ENCODE results near the gene PDGFC. TPM values are rescaled to one million over a fixed set of nuclear protein-coding genes. Genes with fewer than 3 reads are reported as not detected.

PDGFC gene
- total and polyA plus RNA-seq, 2 of the 8 experiments (the other 6 are each of a cell fraction or from before 2014, with no cell fraction given): 0.65 to 2.7 TPM

- TF ChIP-seq PHF8 (conservative IDR thresholded peaks at IDR 0.05; ENCODE audit: low read depth, low read length) (peak; percentile 37), KDM4A (IDR thresholded peaks at IDR 0.05; ENCODE audit: low read depth, low read length, severe bottlenecking) (peak; percentile 83), RAD21 (IDR thresholded peaks at IDR 0.05 in 1 of 2, conservative IDR thresholded peaks at IDR 0.05 in 1 of 2; ENCODE audit: low read depth in 2 of 2, low read length in 2 of 2) (peak; percentile 44 to 52; a peak in 3 of 4 replicates), TCF12 (IDR thresholded peaks at IDR 0.05; ENCODE audit: low read depth, low read length) (no peak), CHD2 (IDR thresholded peaks at IDR 0.05; ENCODE audit: low read length) (no peak), RBBP5 (IDR thresholded peaks at IDR 0.05; ENCODE audit: borderline replicate concordance, low read depth, low read length) (peak; percentile 73; the same call in 1 of the 2 replicates), CTBP2 (IDR thresholded peaks at IDR 0.05; ENCODE audit: borderline replicate concordance, insufficient read depth, insufficient read length, low read length) (peak; percentile 43), NRF1 (IDR thresholded peaks at IDR 0.05; ENCODE audit: low read depth, low read length) (no peak), NANOG (IDR thresholded peaks at IDR 0.05; ENCODE audit: insufficient read depth, low read depth, low read length, poor library complexity, severe bottlenecking) (no peak), YY1 (IDR thresholded peaks at IDR 0.05; ENCODE audit: low read depth, low read length) (no peak), POLR2AphosphoS5 (IDR thresholded peaks at IDR 0.05; ENCODE audit: low read depth, low read length) (no peak), SP1 (IDR thresholded peaks at IDR 0.05; ENCODE audit: low read depth, low read length) (no peak)
Measured at GRCh38 chr4:156971676-156972378, at the start of gene PDGFC (continued).
